PC-9 (cell line): ENCODE measurements around the gene CUX1. TPM values are rescaled to one million over a fixed set of nuclear protein-coding genes. Genes with fewer than 3 reads are reported as not detected.

Experiments used
- BruUV-seq: library from RNA; stranded (reverse); fragments of 400-500 nt; replicated peaks from 2 replicates; lab custom pipeline; 2021; lab: Mats Ljungman, UMichigan
- CTCF ChIA-PET: fragments of 300-600 bp; sonication (Branson Sonifier 250); formaldehyde crosslinking; loops from one replicate; lab custom pipeline; 2022; ENCODE audit warnings: antibody characterized with exemption; lab: Charles Lee
- POLR2A ChIA-PET: fragments of 300-600 bp; sonication (Branson Sonifier 250); formaldehyde crosslinking; loops from one replicate; lab custom pipeline; 2022; ENCODE audit warnings: antibody characterized with exemption; ENCODE audit not compliant: unreplicated experiment; lab: Charles Lee
- DNase-seq, 2 experiments: peaks; one replicate each; pipeline versions ENCODE4 v3.0.0 to v3.0.0-alpha.2; 2015 to 2022; ENCODE audit warnings: mixed read lengths in 1 of 2
- H2AFZ ChIP-seq: fragments of 200-600 bp; sonication (generic); 2 replicates; pipeline ENCODE4 v1.8.1; 2017; ENCODE audit warnings: antibody characterized with exemption
- H3F3A ChIP-seq: fragments of 200-600 bp; sonication (generic); 2 replicates; pipeline ENCODE4 v1.8.1; 2017; ENCODE audit warnings: antibody characterized with exemption, mild to moderate bottlenecking, low read depth; ENCODE audit not compliant: insufficient read depth
- H3K27ac ChIP-seq: fragments of 200-600 bp; sonication (generic); 2 replicates; pipeline ENCODE4 v1.6.1; 2016; ENCODE audit warnings: mixed run types
- H3K27me3 ChIP-seq: fragments of 200-600 bp; sonication (generic); 2 replicates; pipeline ENCODE4 v1.6.1; 2016; ENCODE audit warnings: low read depth, mixed run types; ENCODE audit not compliant: insufficient read depth
- H3K36me3 ChIP-seq: fragments of 200-600 bp; sonication (generic); 2 replicates; pipeline ENCODE4 v1.6.1; 2016; ENCODE audit warnings: low read depth, mixed run types
- H3K4me1 ChIP-seq: fragments of 200-600 bp; sonication (generic); replicated peaks from 2 replicates; pipeline ENCODE4 v1.6.1; 2016; ENCODE audit warnings: mixed run types; ENCODE audit not compliant: insufficient read depth
- H3K4me2 ChIP-seq: fragments of 200-600 bp; sonication (generic); 2 replicates; pipeline ENCODE4 v1.6.1; 2017; ENCODE audit warnings: mixed run types
- H3K4me3 ChIP-seq: fragments of 200-600 bp; sonication (generic); 2 replicates; pipeline ENCODE4 v1.6.1; 2016; ENCODE audit warnings: mixed run types
- H3K79me2 ChIP-seq: fragments of 200-600 bp; sonication (generic); 2 replicates; pipeline ENCODE4 v1.6.1; 2017; ENCODE audit warnings: low read depth, mixed run types
- H3K9me2 ChIP-seq: fragments of 200-600 bp; sonication (generic); 2 replicates; pipeline ENCODE4 v1.8.1; 2017; ENCODE audit warnings: mild to moderate bottlenecking; ENCODE audit not compliant: insufficient read depth
- H3K9me3 ChIP-seq: fragments of 200-600 bp; sonication (generic); 2 replicates; pipeline ENCODE4 v1.8.1; 2016; ENCODE audit warnings: low read depth; ENCODE audit not compliant: insufficient read depth
- H4K20me1 ChIP-seq: fragments of 200-600 bp; sonication (generic); 2 replicates; pipeline ENCODE4 v1.8.1; 2017; ENCODE audit not compliant: insufficient read depth
- CTCF ChIP-seq: fragments of 200-600 bp; sonication (generic); conservative IDR thresholded peaks from 2 replicates; pipeline ENCODE4 v1.6.1; 2017; ENCODE audit warnings: mixed run types, antibody characterized with exemption, mild to moderate bottlenecking, moderate library complexity
- EZH2 ChIP-seq: fragments of 200-600 bp; sonication (generic); IDR thresholded peaks from 2 replicates; pipeline ENCODE4 v1.8.0; 2017; ENCODE audit warnings: antibody characterized with exemption, low read depth
- intact Hi-C: fragments of 100-400 bp; cut with micrococcal nuclease; formaldehyde crosslinking; loops from one replicate; pipeline ENCODE4 v1.10.0; 2022; ENCODE audit not compliant: unreplicated experiment
- total RNA-seq: library from RNA; stranded (reverse); gene quantifications from 2 replicates; pipeline ENCODE4 v1.2.3, GENCODE V29; 2021

The CUX1 gene
- total RNA-seq, 1 experiment from 2014 or later, result 83.3 TPM

GRCh38 chr7:101823096-101823495, 5.7 kb downstream of the CUX1 start:
- TF ChIP-seq CTCF (no peak), EZH2 (no peak)
- no peak for DNase-seq
- H3K27ac ChIP-seq, result no peak overlapping the region
- H3K4me3 ChIP-seq, result no peak overlapping the region
- peaks cover 70% of the 10 kb centered on the region for H3K79me2 ChIP-seq
- no peak overlapping the region for H2AFZ ChIP-seq
- BruUV-seq, result no TSS peak
- H4K20me1 ChIP-seq, result peaks cover 45% of the 10 kb centered on the region
- no peaks in the 10 kb centered on the region for H3K27me3 ChIP-seq
- intact Hi-C loops, result no loop called here
- peaks cover 8% of the 10 kb centered on the region for H3K4me1 ChIP-seq
- H3F3A ChIP-seq, result peaks cover 8% of the 10 kb centered on the region; the same call in 1 of the 2 replicates
- H3K36me3 ChIP-seq, result no peaks in the 10 kb centered on the region
- H3K9me3 ChIP-seq, result no peaks in the 10 kb centered on the region
- ChIA-PET CTCF (no interaction called here), POLR2A (no interaction called here)
- no peaks in the 10 kb centered on the region for H3K9me2 ChIP-seq
- H3K4me2 ChIP-seq, result no peak overlapping the region

- Histone ChIP-seq H3K4me1 (peaks cover 3% of the 10 kb centered on the region), H3K9me2 (no peaks in the 10 kb centered on the region), H3K9me3 (no peaks in the 10 kb centered on the region), H3K79me2 (peaks cover 65% of the 10 kb centered on the region), H3F3A (peaks cover 8% of the 10 kb centered on the region; the same call in 1 of the 2 replicates), H2AFZ (no peak overlapping the region), H4K20me1 (peaks cover 43% of the 10 kb centered on the region), H3K4me3 (no peak overlapping the region), H3K36me3 (no peaks in the 10 kb centered on the region), H3K27me3 (no peaks in the 10 kb centered on the region), H3K27ac (no peak overlapping the region), H3K4me2 (no peak overlapping the region)
- DNase-seq, result no peak
- intact Hi-C loops, result no loop called here
- TF ChIP-seq EZH2 (no peak), CTCF (no peak)
- CTCF ChIA-PET, result no interaction called here
- POLR2A ChIA-PET, result no interaction called here
- no TSS peak for BruUV-seq
Observed at GRCh38 chr7:101823596-101823995, 6.2 kb downstream of the CUX1 start.

GRCh38 chr7:101824440-101824839, 7.0 kb downstream of the CUX1 start:
- H3K36me3 ChIP-seq, result no peaks in the 10 kb centered on the region
- POLR2A ChIA-PET, result interaction anchor here (0.7 kb wide), 1 partner anchor 97 kb away, joined by 3 read pairs; no protein-coding TSS in a partner anchor
- H3K4me2 ChIP-seq, result no peak overlapping the region
- H3K27ac ChIP-seq, result no peak overlapping the region
- peaks cover 4% of the 10 kb centered on the region; the same call in 1 of the 2 replicates for H3F3A ChIP-seq
- no peaks in the 10 kb centered on the region for H3K9me2 ChIP-seq
- BruUV-seq, result no TSS peak
- TF ChIP-seq CTCF, result no peak
- TF ChIP-seq EZH2, result no peak
- intact Hi-C loops, result no loop called here
- DNase-seq, result no peak
- H3K4me3 ChIP-seq, result no peak overlapping the region
- H2AFZ ChIP-seq, result no peak overlapping the region
- peaks cover 59% of the 10 kb centered on the region for H3K79me2 ChIP-seq
- no peaks in the 10 kb centered on the region for H3K4me1 ChIP-seq
- peaks cover 40% of the 10 kb centered on the region for H4K20me1 ChIP-seq
- no peaks in the 10 kb centered on the region for H3K9me3 ChIP-seq
- CTCF ChIA-PET, result no interaction called here
- no peaks in the 10 kb centered on the region for H3K27me3 ChIP-seq
